SU-DHL-6 (cell line): ENCODE data around the gene SLC22A5.

ENCODE experiments used
- CTCF ChIP-seq: fragments of 200-600 bp; sonication (generic); IDR thresholded peaks from one replicate; pipeline ENCODE4 v1.5.1; 2017; ENCODE audit warnings: antibody characterized with exemption, mild to moderate bottlenecking, low read length, moderate library complexity; ENCODE audit not compliant: insufficient read depth, poor library complexity, severe bottlenecking
- EZH2phosphoT487 ChIP-seq: fragments of 200-600 bp; sonication (generic), shearing (Covaris generic); conservative IDR thresholded peaks from 2 replicates; pipeline ENCODE4 v1.6.1; 2018; ENCODE audit warnings: mild to moderate bottlenecking, antibody characterized with exemption, low read length, moderate library complexity, mixed read lengths

- TF ChIP-seq CTCF (peak; percentile 43), EZH2phosphoT487 (no peak)
These were observed 16.0 kb downstream of the SLC22A5 start for GRCh38 chr5:132385326-132386105.
